Middle frontal gyrus (tissue), 1 donor: ENCODE results near the gene DSTYK.
"Not testable (repeated sequence)": the region's sequence is repeated elsewhere in the genome, so short reads cannot be mapped to it uniquely, and the experiment has no call there.

Experiments used
- DNase-seq: peaks from one replicate; pipeline ENCODE4 v3.0.0-alpha.2; 2015; ENCODE audit warnings: low spot score; ENCODE audit errors: extremely low spot score

DSTYK gene

DNA sequence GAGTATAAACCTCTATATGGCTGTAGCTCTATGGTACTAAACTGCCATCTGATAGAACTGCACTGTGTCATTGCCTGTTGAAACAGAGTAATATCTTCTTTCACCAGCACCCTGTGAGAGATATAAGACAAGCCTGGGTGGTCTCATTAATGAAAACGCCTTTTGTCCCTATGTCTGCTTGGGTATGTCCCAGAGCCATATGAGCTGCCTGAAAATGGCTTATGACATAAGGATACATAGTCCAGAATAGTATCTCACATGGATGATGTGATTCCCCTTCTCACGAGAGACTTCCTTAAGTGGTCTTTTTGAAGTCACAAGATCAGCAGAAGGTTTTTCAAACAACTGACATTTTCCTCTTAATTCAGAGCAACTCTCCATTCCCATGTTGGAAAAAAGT lies 8.9 kb upstream of the DSTYK start:
- DNase-seq: no peak

DNA sequence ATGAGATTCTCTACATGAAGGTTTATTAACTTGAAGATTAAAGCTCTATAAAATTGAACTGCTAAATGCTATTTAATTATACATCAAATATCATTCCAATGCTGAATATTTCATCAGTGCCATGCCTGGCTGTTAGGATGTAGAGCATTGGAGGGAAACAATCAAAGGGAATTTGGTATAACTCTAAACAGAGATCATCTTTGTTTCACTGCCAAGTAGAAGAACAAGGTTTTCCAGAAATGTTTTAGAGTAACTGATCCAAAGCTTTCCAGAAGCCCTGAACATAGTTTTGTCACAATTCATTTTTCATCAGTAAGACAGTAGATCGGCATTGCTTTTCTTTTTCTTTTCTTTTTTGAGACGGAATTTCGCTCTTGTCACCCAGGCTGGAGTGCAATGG lies 5.9 kb upstream of the DSTYK start:
- DNase-seq: no peak

DNA sequence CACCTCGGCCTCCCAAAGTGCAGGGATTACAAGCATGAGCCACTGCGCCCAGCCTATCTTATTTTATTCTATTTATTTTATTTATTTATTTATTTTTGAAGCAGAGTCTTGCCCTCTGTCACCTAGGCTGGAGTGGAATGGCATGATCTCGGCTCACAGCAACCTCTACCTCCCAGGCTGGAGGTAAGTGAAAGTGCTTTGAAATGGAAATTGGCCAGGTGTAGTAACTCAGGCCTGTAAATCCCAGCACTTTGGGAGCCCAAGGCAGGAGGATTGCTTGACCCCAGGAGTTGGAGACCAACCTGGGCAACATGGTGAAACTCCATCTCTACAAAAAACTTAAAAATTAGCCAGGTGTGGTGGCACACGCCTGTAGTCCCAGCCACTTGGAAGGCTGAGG lies 5.1 kb upstream of the DSTYK start:
- no peak for DNase-seq

DNA sequence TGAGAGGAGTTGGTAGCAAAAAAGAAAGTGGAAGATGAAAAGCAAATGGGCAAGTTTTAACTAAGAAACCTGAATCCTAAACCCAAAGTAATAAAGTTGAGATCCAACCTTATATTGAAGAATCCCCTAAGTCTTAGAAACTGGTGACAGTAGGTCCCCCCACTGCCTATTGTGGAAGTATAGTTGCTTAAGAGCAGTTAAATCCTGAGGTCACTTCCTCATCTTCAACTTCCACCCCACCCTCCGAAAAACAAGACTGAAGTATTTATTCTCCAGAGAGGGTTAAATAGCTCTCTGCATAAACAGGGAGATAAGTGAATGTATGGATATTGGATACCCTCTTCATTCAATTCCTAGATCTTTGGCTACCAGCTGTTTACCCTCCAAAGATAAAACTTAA lies 3.3 kb upstream of the DSTYK start:
- no peak for DNase-seq

DNA sequence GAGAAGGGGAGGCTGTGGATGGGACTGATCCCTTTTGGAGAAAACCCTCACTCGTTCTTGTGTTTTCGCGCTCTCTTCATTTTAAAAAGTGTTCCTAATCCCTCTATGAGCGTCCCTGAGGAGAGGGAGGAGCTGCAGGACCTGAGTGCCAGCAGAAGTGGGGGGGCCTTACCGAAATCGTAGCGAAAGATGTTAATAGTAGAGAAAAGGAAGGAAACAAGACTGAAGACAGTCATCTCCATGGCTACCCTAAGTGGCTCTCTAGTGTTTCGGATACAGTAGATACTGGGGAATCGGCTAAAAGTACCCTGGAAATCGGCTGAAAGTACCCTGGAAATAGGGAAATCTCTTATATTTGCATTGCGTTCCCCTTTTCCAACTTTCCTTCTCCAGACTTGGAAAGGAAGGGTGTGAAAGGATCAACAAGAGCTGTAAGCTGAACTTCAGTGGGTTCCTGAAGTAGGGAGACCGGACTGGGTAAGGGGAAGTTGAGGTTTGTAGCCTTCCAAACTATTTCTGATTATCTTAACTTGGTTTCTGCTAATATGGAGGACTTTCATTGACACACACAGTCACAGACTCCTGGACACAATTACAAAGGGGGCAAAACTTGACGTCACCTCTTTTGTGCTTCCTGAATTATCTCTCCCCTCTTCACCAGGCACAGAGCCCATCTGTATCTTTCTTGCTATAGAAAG lies 486 bp upstream of the DSTYK start:
- no peak for DNase-seq

DNA sequence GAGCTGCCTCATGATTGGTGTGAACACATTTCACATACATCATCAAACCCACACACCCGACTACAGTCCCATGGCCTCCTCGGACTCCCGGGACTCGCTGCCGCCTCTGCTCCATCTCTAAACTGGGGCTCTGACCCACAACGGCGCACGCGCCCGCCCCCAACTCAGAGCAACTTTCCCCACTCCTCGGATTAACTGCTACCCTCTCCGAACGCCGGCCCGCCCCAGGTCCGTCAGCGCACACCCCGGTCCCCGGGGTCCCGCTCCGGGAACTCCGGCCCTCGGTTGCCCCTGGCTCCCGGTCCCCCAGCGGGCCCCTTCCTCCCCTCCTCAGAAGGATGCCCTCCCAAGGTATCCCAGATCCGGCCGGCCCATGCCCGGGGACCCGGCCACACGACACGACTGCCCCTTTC lies 740 bp downstream of the DSTYK start:
- DNase-seq: no peak

DNA sequence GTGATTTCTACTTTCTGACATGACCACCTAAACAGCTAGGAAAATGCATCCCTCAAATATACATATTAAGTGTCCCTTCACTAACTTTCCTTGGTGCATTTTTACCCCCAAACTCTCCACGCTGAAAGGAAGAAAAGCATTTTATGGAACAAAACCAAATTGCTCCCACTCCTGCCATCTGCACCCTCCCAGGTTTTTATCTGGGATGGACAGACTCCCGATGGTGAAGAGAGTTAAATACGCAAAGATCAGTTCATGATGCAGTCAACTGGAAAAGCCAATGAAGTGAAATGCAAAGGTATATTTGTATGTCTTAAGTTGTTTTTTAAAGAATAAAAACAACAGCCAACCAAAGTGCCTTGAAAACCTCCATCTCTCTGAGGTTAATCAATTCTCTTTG lies 2.7 kb downstream of the DSTYK start:
- DNase-seq: no peak

DNA sequence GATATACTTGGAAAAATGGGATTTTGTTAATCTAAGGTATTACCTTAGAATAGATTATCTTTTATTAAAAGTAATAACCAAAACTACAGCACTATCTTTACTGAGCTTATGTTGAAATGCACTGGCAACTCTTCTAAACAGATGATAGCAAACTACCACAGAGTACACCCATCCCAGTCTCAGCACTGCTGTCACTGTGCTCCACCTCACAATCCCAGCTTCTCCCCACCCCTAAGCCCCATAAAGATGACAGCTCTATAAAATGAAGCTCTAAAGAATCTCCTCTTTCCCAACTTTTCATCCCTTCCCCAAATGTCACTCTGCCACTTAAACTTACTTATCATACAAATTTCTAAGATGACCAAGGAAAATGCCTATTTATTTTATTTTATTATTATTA lies 6.4 kb downstream of the DSTYK start:
- DNase-seq: no peak

DNA sequence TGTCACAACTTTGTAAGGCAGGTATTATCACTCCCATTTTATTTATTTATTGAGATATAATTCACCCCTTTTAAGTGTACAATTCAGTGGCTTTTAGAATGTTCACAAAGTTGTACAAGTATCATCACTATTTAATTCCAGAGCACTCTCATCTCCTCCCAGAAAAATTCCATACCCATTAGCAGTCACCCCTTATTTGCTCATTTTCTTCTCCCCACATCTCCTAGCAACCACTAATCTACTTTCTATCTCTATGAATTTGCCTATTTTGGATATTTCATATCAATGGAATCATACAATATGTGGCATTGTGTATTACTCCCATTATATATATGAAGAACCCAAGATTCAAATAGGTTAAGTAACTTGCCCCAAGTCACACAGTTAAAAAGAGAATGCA lies 7.0 kb downstream of the DSTYK start:
- no peak for DNase-seq

DNA sequence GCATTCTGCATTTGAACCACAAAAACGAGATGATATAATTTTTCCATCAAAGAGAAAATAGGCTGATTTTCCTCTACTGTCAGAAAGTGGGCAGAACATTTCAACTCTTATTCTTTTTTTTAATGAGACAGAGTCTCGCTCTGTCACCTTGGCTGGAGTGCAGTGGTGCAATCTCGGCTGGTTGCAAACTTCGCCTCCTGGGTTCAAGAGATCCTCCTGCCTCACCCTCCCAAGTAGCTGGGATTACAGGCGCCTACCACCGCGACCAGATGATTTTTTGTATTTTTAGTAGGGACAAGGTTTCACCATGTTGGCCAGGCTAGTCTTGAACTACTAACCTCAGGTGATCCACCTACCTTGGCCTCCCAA lies 11.6 kb downstream of the DSTYK start:
- DNase-seq: no peak

DNA sequence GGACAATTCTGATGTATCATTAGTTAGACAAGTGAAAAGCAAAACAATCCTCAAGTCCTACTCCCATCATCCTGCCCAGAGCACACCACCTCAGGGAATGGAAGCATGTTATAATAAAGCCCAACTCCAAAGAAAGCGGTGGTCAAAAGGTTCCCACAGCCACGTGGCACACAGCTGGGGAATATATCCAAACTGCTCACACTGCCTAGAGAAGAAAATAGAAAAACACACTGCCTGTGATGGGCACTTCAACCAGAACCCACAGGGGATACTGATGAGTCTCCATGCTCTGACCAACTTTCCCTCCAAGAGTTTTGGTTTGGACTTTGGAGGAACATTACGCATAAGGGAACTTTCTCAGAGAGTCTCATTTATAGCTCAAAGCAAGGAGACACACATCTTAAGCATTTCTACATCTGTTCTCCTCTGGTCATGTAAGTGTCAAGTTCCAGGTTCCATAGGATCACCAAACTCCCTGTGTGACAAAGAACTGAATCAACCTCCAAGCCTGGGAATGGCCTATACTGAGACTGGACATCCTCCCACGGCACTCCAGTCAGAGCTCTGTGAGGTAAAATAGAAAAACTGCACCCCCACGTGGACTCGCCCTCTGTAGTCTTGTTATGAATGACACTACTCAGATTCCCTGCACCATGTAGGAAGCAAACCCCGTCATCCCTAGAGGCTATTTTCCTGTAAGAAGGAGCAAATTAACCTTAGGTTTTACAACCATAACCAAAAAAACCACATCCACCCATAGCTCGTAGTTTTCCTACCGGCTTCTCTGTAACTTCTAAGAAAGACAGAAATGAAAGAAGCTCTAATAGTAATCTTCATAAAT lies 12.2 kb downstream of the DSTYK start:
- DNase-seq: no peak

DNA sequence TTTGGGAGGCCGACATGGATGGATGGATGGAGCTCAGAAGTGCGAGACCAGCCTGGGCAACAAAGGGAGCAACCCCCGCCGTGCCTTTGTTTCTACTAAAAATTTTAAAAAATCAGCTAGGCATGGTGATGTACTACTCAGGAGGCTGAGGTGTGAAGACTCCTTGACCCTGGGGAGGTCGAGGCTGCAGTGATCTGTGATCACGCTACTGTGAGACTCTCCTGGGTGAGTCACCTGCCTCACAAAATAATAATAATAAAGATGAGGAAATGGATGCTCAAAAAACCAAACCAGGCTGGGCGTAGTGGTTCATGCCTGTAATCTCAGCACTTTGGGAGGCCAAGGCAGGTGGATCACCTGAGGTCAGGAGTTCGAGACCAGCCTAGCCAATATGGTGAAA lies 19.2 kb downstream of the DSTYK start:
- no peak for DNase-seq

DNA sequence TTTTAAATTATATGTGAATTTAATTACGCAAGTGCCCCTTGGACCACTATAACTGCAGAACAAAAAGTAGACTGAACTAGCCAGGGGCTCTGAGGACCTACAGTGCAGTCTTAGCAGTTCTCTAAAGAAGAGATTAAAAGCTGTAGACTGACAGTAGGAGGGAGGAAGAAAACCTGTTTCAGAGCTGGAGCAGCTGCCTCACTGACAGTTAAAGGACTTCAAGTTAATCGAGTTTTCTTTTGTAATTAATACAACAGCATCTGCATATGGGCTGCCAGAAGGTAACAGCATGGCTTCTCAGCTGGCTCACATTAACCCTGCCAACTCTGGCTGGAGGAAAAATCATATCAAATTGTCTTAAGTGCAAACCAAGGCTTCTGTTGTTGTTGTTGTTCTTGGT lies 19.9 kb downstream of the DSTYK start:
- DNase-seq: no peak

DNA sequence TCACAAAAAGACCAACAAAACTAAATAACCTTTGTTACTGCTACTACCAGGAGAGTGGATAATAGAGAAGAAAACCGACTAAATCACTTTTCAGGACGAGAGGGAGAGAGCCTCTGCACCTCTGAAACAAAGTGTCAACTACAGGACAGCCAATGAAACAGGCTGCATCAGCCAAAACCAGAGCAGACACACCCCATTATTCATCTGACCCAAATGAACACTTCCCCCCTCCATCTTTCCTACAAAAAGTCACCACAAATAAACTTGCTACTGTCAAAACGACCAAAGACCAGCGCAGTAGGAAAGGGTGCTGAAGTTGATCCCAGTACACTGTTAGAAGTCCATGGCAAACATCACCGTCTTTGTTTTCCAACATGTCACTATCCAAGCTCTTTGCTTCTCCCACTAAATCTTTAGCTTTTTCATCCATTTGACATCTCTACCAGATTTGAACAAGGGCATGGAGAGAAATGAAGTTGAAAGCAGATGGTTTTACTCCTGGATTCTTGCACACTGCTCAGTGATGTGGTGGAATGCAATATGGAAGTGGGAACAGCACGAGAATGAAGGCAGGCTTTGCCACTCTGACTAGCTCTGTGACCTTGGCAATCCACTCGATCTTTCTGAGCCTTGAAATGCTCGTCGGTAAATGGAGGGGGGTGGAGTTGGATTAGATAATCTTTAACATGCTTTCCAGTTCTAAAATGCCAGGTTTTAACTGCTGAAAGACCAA lies 20.5 kb downstream of the DSTYK start:
- DNase-seq: no peak

DNA sequence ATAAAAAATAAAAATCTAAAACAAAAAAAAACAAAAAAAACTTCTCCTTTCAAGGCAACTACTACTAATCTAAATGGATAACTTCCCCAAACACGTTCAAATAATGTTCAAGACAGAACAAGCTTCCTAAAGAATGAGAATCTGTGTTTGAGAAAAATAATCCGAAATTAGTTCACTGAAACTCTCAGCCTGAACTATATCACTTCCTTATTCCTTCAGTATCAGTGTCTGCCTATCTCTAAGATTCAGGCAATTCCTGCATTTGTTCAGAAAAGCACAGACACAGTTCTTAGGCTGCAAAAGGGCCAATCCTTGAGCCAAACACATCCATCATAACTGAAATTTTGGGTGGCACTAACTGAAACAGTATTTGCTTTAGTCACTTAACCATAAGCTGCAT lies 22.4 kb downstream of the DSTYK start:
- no peak for DNase-seq

DNA sequence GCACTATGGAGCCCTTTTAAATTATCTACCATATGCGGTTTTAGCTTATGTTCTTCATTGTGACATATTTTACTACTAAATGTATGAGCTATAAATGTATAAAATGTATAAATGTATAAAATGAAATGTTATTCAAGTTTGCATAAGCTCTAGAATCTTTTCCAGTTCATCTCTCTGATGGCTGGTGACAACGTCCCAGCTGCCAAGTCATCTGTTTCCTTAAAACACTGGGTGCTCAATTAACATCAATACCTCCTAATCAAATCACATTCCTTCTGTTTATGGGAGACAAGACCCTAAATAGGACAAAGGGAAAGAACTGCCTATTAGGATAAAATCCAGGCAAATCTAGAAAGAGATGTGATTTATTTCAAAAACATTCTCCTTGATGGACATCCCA lies 22.9 kb downstream of the DSTYK start:
- no peak for DNase-seq

DNA sequence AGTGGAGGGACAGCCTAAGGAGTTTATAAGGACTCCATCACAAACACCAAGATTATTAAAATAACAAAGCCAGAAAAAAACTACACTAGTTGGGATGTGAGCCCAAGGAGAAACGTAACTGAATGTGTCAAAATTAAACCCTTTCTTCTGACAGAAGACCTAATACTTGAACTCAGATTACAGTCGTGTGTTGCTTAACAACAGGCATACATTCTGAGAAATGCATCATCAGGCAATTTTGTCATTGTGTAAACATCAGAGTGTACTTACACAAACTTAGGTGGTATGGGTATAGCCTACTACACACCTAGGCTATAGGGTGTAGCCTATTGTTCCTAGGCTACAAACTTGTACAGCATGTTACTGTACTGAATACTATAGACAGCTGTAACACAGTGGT lies 23.4 kb downstream of the DSTYK start:
- DNase-seq: no peak

DNA sequence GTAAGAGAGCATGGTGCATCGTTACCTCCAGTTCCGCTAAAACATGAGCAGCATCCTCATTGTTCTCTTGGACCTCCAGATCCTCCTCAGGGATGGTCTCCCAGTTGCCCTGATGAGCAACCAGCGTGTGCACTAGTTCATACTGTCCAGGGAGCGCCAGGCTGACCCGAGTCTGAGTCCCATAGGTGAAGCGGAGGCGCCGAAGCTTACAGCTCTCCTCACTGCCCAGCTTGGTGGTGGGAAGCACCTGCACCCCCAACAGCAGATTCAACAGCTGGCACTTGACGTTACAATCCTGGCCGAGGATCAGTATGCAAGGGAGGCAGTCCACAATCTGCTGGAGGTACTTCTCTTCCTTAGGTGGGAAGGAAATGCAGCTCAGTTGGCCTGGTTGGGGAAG lies 24.1 kb downstream of the DSTYK start:
- DNase-seq: no peak

DNA sequence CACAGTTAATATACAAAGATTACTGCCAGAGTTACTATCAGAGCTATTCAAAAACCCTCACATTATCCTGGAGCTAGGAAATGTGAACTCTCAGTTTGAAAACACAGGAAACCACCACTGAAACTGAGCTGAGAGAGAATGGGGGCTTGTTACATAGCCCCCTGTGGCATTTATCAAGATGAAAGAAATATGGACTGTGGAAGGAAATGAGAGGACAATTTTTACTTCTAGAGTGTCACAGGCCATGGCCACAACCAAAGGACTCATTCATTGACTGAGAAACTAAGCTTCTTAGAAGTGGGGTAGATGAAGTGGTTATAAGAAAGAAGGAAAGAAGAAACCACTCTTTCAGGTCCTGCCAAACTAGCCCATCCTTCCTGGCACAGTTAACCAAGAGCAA lies 25.3 kb downstream of the DSTYK start:
- no peak for DNase-seq

DNA sequence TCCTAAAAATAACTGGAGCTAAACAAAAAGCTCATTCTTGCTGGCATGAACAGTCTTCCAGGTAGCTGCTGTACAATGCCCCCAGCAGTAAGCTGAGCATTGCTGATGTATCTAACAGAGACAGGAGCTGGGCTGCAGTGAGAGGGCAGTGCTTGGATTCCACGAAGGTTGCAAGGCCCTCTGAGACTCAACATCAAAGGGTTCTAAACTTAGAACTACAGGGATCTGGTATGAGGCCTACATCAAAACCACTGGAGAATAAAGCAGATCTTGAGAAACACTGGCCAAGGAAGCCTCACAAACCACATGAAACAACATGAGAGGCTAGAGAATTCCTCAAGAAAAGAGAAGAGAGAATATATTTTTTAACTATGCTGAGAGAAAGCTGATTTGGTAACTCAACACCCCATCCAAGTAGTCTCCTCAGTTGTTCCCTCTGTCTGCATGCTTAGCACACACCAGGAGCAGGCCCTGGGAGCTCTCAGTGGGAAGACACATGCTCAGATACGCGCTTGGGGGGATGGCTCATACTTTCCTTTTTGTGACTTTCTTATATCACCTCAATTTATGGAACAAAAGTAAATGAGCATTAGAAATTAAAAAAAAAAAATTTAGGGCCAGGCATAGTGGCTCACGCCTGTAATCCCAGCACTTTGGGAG lies 27.7 kb downstream of the DSTYK start:
- DNase-seq: no peak

DNA sequence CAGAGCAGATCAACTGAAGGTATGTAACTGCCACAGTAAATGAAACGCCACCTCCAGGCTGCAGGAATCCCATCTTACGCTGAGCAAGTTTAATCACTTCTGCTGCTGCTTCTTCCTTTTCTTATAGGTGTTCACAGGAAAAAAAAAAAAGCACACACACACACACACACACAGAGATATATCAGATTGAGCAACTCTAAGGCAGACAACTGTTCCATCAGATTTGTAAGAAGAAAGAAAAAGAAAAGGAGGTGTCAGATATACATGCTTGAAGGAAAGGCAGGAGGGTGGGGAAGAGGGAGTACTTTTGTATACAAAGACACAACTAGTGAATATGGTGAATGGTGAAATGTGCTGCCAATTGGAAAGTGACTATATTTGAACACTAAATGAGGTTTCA lies 28.6 kb downstream of the DSTYK start:
- DNase-seq: no peak

DNA sequence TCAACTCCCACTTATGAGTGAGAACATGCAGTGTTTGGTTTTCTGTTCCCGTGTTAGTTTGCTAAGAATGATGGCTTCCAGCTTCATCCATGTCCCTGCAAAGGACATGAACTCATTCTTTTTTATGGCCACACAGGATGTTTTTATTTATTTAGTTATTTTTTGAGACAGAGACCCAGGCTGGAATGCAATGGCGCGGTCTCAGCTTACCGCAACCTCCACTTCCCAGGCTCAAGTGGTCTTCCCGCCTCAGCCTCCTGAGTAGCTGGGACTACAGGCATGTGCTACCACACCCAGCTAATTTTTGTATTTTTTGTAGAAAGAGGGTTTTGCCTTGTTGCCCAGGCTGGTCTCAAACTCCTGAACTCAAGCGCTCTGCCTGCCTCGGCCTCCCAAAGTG lies 31.2 kb downstream of the DSTYK start:
- DNase-seq: not testable (repeated sequence)
